HFFc6 (cell line): ENCODE data around the gene SULT1B1. TPM values are rescaled to one million over a fixed set of nuclear protein-coding genes. Genes with fewer than 3 reads are reported as not detected.

ENCODE experiments used
- DNase-seq: peaks from one replicate; pipeline ENCODE4 v3.0.0-alpha.2; 2018
- H3K27ac Mint-ChIP-seq: 2 replicates; pipeline ENCODE4 v1.8.0; 2020; ENCODE audit warnings: mild to moderate bottlenecking, mixed read lengths
- H3K27me3 Mint-ChIP-seq: 2 replicates; pipeline ENCODE4 v1.8.0; 2021; ENCODE audit warnings: mild to moderate bottlenecking, moderate library complexity, mixed read lengths; ENCODE audit not compliant: insufficient read depth
- H3K36me3 Mint-ChIP-seq: 2 replicates; pipeline ENCODE4 v1.8.0; 2021; ENCODE audit warnings: low read depth, mixed read lengths
- H3K4me1 Mint-ChIP-seq: 2 replicates; pipeline ENCODE4 v1.8.0; 2020; ENCODE audit warnings: low read depth, mixed read lengths
- H3K4me3 Mint-ChIP-seq: 2 replicates; pipeline ENCODE4 v1.8.0; 2020; ENCODE audit warnings: mild to moderate bottlenecking, moderate library complexity, mixed read lengths
- H3K9me3 Mint-ChIP-seq: 2 replicates; pipeline ENCODE4 v1.8.0; 2020; ENCODE audit warnings: mild to moderate bottlenecking, mixed read lengths
- CTCF ChIP-seq: fragments of 200-600 bp; sonication (generic); IDR thresholded peaks from 2 replicates; pipeline ENCODE4 v1.5.0; 2021; ENCODE audit warnings: antibody characterized with exemption, mild to moderate bottlenecking
- total RNA-seq, 6 experiments: library from RNA; stranded (reverse); fragmentation: NEBNext Ultra II Directional; extraction: Animal tissue kit (Norgen Biotek cat#: 25700); gene quantifications; 2 replicates in 1 of 6; 3 replicates in 5 of 6; pipeline ENCODE4 v1.2.3, GENCODE V29; 2021

Gene SULT1B1
- total RNA-seq, 6 experiments from 2014 or later: 0.02 TPM; not detected in 5

- no peaks in the 10 kb centered on the region for H3K27me3 Mint-ChIP-seq
- TF ChIP-seq CTCF: no peak
- DNase-seq: no peak
Measured at GRCh38 chr4:69785211-69785831, 24.9 kb upstream of the SULT1B1 start.

GRCh38 chr4:69782651-69783310 lies 22.4 kb upstream of the SULT1B1 start:
- Mint-ChIP-seq H3K4me3 (no peak overlapping the region), H3K9me3 (peaks cover 14% of the 10 kb centered on the region), H3K36me3 (no peaks in the 10 kb centered on the region; the same call in 1 of the 2 replicates), H3K4me1 (no peaks in the 10 kb centered on the region), H3K27me3 (no peaks in the 10 kb centered on the region), H3K27ac (no peak overlapping the region)
- no peak for DNase-seq
- TF ChIP-seq CTCF: no peak

More at GRCh38 chr4:69785211-69785831, 24.9 kb upstream of the SULT1B1 start:
- H3K36me3 Mint-ChIP-seq: no peaks in the 10 kb centered on the region; the same call in 1 of the 2 replicates
- H3K9me3 Mint-ChIP-seq: peaks cover 14% of the 10 kb centered on the region
- no peak overlapping the region for H3K4me3 Mint-ChIP-seq
- H3K4me1 Mint-ChIP-seq: no peaks in the 10 kb centered on the region
- H3K27ac Mint-ChIP-seq: no peak overlapping the region

GRCh38 chr4:69781458-69782418 lies 21.3 kb upstream of the SULT1B1 start:
- no peak for TF ChIP-seq CTCF
- Mint-ChIP-seq H3K4me3 (no peak overlapping the region), H3K27ac (no peak overlapping the region), H3K4me1 (no peaks in the 10 kb centered on the region), H3K36me3 (no peaks in the 10 kb centered on the region; the same call in 1 of the 2 replicates), H3K9me3 (peaks cover 14% of the 10 kb centered on the region), H3K27me3 (no peaks in the 10 kb centered on the region)
- no peak for DNase-seq

- DNase-seq: no peak
- no peak overlapping the region for H3K27ac Mint-ChIP-seq
- H3K4me3 Mint-ChIP-seq: no peak overlapping the region
- H3K36me3 Mint-ChIP-seq: no peaks in the 10 kb centered on the region; the same call in 1 of the 2 replicates
- peaks cover 18% of the 10 kb centered on the region for H3K9me3 Mint-ChIP-seq
- TF ChIP-seq CTCF: no peak
- peaks cover 1% of the 10 kb centered on the region; the same call in 1 of the 2 replicates for H3K27me3 Mint-ChIP-seq
- H3K4me1 Mint-ChIP-seq: no peaks in the 10 kb centered on the region
Measured at GRCh38 chr4:69780141-69780540, 19.7 kb upstream of the SULT1B1 start.

GRCh38 chr4:69776696-69777095 lies 16.3 kb upstream of the SULT1B1 start:
- H3K27me3 Mint-ChIP-seq: peaks cover 1% of the 10 kb centered on the region
- H3K27ac Mint-ChIP-seq: no peak overlapping the region
- H3K4me3 Mint-ChIP-seq: no peak overlapping the region
- H3K4me1 Mint-ChIP-seq: no peaks in the 10 kb centered on the region
- no peak for TF ChIP-seq CTCF
- no peak for DNase-seq
- H3K9me3 Mint-ChIP-seq: peaks cover 23% of the 10 kb centered on the region; the same call in 1 of the 2 replicates
- H3K36me3 Mint-ChIP-seq: no peaks in the 10 kb centered on the region
